ENCODE data around the gene PSME1. TPM values are rescaled to one million over a fixed set of nuclear protein-coding genes. Genes with fewer than 3 reads are reported as not detected.

Gene PSME1
- polyA plus RNA-seq, 1 donor (not counting 4 experiments of a cell fraction or from before 2014, with no cell fraction given), result 75.1 TPM

DNA sequence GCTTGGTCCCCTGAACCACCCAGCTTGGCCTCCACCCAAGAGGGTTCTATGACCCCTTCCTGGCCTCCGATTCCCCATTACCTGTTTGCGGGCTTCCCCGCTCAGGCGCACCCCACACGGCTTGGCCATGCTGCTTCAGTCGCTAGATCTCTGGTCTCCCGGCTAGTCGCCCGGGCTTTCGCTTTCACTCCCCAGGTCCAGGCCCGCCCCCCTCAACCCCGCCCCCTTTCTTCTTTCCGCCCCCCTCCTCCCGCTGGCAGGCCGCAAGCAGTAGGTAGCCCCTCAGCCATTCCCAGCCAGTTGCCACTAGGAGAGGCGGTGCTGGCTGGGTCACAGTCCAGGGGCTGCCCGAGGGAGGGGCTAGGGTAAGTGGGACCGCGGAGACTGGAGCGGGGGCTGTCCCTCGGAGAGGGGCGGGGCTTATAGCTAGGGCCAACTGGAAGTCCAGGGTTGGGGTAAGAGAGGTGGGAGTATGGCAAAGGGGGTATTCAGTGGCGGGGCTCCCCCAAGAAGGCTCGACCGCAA, 10.5 kb downstream of the PSME1 start, which contains the start of gene PSME2:
Gene PSME2 (minus strand): TSS at position 158 of the 525 bp plus-strand sequence. CDS start 29 bp downstream, at position 129.
- FAIRE-seq, result no peak

DNA sequence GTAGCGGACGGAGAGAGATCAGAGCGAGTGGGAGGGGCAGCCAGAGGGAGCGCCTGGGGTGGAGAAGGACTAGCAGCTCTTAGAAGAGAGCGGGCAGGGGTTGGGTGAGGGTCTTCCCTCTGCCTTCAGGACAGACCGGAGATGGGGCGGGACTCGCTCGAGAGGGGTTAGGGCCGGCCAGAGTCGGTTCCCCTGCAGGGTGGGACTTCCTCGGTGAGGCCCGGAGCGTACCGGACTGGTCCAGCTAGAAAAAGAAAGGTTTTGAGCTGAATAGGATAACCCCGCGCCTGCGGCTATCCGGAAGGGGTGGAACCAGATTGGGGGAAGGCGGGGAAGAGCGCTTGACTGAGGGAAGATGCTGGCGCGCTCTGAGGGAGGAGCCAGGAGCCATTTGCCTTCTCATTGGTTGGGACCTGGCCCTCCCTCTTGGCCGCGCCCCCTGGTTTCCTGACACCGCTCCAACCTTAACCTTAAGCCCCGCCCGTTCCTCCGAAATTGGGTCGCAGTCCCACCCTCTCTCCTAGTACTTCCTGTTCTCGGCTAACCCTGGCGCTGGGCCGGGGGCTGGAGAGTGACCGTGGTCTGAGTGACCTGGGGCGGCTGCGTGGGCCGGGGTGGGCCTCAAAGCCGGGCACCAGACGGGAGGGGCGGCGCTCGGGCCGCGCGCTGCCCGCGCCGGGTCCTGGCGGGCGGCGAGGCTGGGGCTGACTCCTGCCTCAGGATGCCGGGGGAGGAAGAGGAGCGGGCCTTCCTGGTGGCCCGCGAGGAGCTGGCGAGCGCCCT, 11.2 kb downstream of the PSME1 start, which contains the start of gene RNF31:
Gene RNF31 (plus strand): TSS at position 521 of the 783 bp plus-strand sequence. CDS start 201 bp downstream, at position 722.
- Histone ChIP-seq H3K4me3 (ENCODE audit: control insufficient read depth in 2 of 3, extremely low read depth in 1 of 3, insufficient read depth in 2 of 3, low read depth in 1 of 3, low read length in 3 of 3) (peak within 1 kb of the TSS; percentile 82 to 97 (median 91)), H4K20me1 (ENCODE audit: control insufficient read depth, extremely low read depth, insufficient read depth, low read length) (no peaks in the 10 kb centered on the region), H2AFZ (ENCODE audit: control insufficient read depth, low read length) (peak within 1 kb of the TSS; percentile 72), H3K9me1 (ENCODE audit: control insufficient read depth, extremely low read depth, insufficient read depth, low read length) (peaks cover 2% of the 10 kb centered on the region), H3K27ac (ENCODE audit: control insufficient read depth, insufficient read depth, low read length) (peak within 1 kb of the TSS; percentile 86), H3K79me2 (ENCODE audit: control insufficient read depth, insufficient read depth, low read length) (peaks cover 62% of the 10 kb centered on the region), H3K9ac (ENCODE audit: control insufficient read depth, extremely low read depth, insufficient read depth, low read length) (peak within 1 kb of the TSS; percentile 88), H3K4me1 (ENCODE audit: control insufficient read depth, extremely low read depth, insufficient read depth, low read length) (peaks cover 22% of the 10 kb centered on the region), H3K9me3 (ENCODE audit: control insufficient read depth, low read depth, low read length) (no peaks in the 10 kb centered on the region), H3K27me3 (ENCODE audit: control insufficient read depth, extremely low read depth, insufficient read depth, low read length) (no peaks in the 10 kb centered on the region), H3K4me2 (ENCODE audit: control insufficient read depth, extremely low read depth, insufficient read depth, low read depth, low read length) (peak within 1 kb of the TSS; percentile 97), H3K36me3 (ENCODE audit: control insufficient read depth in 2 of 2, extremely low read depth in 1 of 2, insufficient read depth in 2 of 2, low read length in 2 of 2) (peaks cover 30 to 46% of the 10 kb centered on the region in 2 experiments)
- DNase-seq (ENCODE audit: low read depth, low spot score) (peak; percentile 90), FAIRE-seq (peak; percentile 67)
- TF ChIP-seq, protein P1, sequence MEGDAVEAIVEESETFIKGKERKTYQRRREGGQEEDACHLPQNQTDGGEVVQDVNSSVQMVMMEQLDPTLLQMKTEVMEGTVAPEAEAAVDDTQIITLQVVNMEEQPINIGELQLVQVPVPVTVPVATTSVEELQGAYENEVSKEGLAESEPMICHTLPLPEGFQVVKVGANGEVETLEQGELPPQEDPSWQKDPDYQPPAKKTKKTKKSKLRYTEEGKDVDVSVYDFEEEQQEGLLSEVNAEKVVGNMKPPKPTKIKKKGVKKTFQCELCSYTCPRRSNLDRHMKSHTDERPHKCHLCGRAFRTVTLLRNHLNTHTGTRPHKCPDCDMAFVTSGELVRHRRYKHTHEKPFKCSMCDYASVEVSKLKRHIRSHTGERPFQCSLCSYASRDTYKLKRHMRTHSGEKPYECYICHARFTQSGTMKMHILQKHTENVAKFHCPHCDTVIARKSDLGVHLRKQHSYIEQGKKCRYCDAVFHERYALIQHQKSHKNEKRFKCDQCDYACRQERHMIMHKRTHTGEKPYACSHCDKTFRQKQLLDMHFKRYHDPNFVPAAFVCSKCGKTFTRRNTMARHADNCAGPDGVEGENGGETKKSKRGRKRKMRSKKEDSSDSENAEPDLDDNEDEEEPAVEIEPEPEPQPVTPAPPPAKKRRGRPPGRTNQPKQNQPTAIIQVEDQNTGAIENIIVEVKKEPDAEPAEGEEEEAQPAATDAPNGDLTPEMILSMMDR (optimal IDR thresholded peaks at IDR 0.05 in 1 of 3, IDR thresholded peaks at IDR 0.05 in 1 of 3, conservative IDR thresholded peaks at IDR 0.05 in 1 of 3; ENCODE audit: extremely low read depth in 1 of 3, insufficient read depth in 2 of 3, low read length in 3 of 3), result no peak
- TF ChIP-seq EZH2 (IDR thresholded peaks at IDR 0.05; ENCODE audit: low read length), result no peak
- dilution Hi-C loops (cut with MboI; ENCODE audit: extremely low pct_ligation_motif_present, low sequenced_read_pairs), result no loop called here

More for the DNA sequence above, 10.5 kb downstream of the PSME1 start, which contains the start of gene PSME2:
- H3K4me3 ChIP-seq (ENCODE audit: control insufficient read depth in 2 of 3, extremely low read depth in 1 of 3, insufficient read depth in 2 of 3, low read depth in 1 of 3, low read length in 3 of 3), result peak within 1 kb of the TSS; percentile 82 to 97 (median 91)
- peaks cover 27% of the 10 kb centered on the region for H3K4me1 ChIP-seq (ENCODE audit: control insufficient read depth, extremely low read depth, insufficient read depth, low read length)
- peak within 1 kb of the TSS; percentile 72 for H2AFZ ChIP-seq (ENCODE audit: control insufficient read depth, low read length)
- no peak for TF ChIP-seq EZH2 (IDR thresholded peaks at IDR 0.05; ENCODE audit: low read length)
- TF ChIP-seq, protein P1 (optimal IDR thresholded peaks at IDR 0.05 in 1 of 3, IDR thresholded peaks at IDR 0.05 in 1 of 3, conservative IDR thresholded peaks at IDR 0.05 in 1 of 3; ENCODE audit: extremely low read depth in 1 of 3, insufficient read depth in 2 of 3, low read length in 3 of 3), result no peak
- DNase-seq (ENCODE audit: low read depth, low spot score), result peak; percentile 83
- H3K27ac ChIP-seq (ENCODE audit: control insufficient read depth, insufficient read depth, low read length), result peak within 1 kb of the TSS; percentile 86
- H3K9me1 ChIP-seq (ENCODE audit: control insufficient read depth, extremely low read depth, insufficient read depth, low read length), result peaks cover 2% of the 10 kb centered on the region
- peaks cover 60% of the 10 kb centered on the region for H3K79me2 ChIP-seq (ENCODE audit: control insufficient read depth, insufficient read depth, low read length)
- H3K36me3 ChIP-seq (ENCODE audit: control insufficient read depth in 2 of 2, extremely low read depth in 1 of 2, insufficient read depth in 2 of 2, low read length in 2 of 2), result peaks cover 27 to 41% of the 10 kb centered on the region in 2 experiments
- no peaks in the 10 kb centered on the region for H4K20me1 ChIP-seq (ENCODE audit: control insufficient read depth, extremely low read depth, insufficient read depth, low read length)
- H3K9me3 ChIP-seq (ENCODE audit: control insufficient read depth, low read depth, low read length), result no peaks in the 10 kb centered on the region
- dilution Hi-C loops (cut with MboI; ENCODE audit: extremely low pct_ligation_motif_present, low sequenced_read_pairs), result no loop called here
- H3K27me3 ChIP-seq (ENCODE audit: control insufficient read depth, extremely low read depth, insufficient read depth, low read length), result no peaks in the 10 kb centered on the region
- H3K9ac ChIP-seq (ENCODE audit: control insufficient read depth, extremely low read depth, insufficient read depth, low read length), result peak within 1 kb of the TSS; percentile 88
- H3K4me2 ChIP-seq (ENCODE audit: control insufficient read depth, extremely low read depth, insufficient read depth, low read depth, low read length), result peak within 1 kb of the TSS; percentile 97

All from keratinocyte (primary cell).